HG02763 (cell line): ENCODE data around the gene ZNF865.
A peak's percentile ranks its signal among the peaks of the same experiment; 100 is the strongest.

ENCODE experiments used
- ATAC-seq: cut with Tn5 transposase; IDR thresholded peaks from one replicate; pipeline ENCODE4 v1.9.1; 2021; ENCODE audit warnings: mild to moderate bottlenecking, moderate library complexity; ENCODE audit not compliant: unreplicated experiment

ZNF865 gene

GRCh38 chr19:55603581-55604292 is 1.7 kb upstream of the ZNF865 start:
- no peak for ATAC-seq

DNA sequence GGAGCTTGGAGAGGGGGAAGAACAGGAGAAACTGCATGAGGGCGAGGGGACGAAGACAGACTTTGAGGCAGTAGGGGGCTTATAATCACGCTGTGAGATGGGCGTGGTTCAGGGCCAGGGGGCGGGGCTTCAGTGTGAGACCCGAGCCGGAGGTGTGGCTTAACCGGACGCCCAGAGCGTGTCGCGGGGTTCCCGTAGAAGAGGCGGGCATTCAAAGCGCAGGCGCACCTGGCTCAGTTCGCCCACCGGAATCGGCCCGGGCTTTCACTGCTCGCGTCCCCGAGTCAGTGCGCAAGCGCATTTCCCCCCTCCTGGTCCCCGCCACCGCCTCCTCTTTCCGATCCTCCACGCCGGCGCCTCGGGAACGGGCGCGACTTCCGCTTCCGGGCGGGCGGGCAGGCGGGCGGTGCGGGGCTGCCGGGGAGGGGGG is 225 bp upstream of the ZNF865 start:
- ATAC-seq, result peak; percentile 72

DNA sequence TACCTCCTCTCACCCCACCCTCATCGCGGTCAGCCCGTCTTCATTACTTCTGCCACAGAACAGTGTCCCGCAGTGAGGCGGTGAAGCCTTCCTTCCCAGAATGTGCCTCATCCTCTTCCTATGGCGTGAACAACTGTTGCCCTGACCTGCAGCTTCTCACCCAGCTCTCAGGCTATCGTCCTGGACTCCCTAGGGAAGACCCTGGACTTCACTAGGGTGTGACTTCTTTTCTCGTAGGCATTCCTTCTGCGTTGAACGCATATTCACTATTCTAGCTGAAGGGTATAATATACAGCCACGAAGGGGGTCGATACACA is 982 bp downstream of the ZNF865 start:
- no peak for ATAC-seq

GRCh38 chr19:55606817-55607216 is 1.4 kb downstream of the ZNF865 start:
- ATAC-seq, result no peak

DNA sequence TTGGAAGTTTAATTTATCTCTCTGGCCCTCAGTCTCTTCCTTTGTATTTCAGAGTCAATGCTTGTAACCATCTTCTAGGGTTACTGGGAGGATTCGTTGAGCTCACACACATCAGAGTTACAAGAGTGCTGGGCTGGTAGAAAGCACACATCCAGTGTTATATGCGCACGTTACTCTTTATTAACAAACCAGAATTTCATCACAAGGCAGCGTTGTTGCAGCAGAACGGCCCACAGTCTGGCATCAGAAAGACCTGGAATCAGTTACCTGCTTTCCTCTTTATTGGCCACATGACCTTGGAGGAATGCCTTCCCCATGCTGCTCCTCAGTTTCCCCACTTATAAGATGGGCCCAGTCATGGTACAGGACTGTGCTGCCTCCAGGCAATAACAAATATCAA is 3.9 kb downstream of the ZNF865 start:
- ATAC-seq, result no peak

GRCh38 chr19:55611300-55611982 is 6.0 kb downstream of the ZNF865 start:
- no peak for ATAC-seq

DNA sequence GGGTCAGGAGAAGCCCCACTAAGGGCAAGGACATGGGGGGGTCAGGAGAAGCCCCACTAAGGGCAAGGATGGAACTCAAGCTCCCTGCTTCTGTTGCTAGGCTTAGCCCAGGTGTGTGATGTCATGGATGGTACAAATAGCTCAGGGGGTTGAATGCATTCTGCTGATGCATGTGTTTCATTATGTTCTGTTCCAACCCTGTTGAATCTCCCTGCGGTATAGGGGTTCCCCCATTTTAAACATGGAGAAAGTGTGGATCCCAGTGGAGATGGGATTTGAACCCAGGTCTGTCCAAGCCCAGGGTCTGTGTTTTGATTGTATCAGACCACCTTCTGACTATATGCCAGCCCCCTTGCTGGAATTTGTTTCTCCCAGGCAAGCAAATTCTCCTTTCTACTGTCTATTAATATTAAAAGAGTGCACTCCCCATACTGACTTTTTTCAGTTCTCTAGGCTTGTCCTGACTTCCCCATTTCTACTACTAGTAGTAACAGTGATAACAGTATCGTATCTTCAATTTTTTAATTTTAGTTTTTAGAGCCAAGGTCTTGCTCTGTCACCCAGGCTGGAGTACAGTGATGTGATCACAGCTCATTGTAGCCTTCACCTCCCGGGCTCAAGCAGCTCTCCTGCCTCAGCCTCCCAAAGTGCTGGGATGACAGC is 6.7 kb downstream of the ZNF865 start:
- ATAC-seq, result no peak

DNA sequence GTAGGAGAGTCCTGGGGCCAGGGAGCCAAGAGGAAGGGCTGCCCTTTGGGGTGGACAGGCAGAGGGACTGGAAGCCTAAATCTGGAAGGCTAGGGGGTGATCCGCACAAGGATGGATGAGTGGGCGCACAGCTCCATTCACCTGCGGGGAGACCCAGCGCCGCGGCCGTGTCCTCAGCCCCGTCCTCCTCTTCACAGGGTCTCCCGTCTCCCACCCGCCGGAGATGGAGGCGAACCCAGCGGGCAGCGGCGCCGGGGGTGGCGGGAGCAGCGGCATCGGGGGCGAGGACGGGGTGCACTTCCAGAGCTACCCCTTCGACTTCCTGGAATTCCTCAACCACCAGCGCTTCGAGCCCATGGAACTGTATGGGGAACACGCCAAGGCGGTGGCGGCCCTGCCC is 7.9 kb downstream of the ZNF865 start:
- ATAC-seq, result no peak

GRCh38 chr19:55613930-55614710 is 8.7 kb downstream of the ZNF865 start:
- no peak for ATAC-seq

GRCh38 chr19:55614711-55615542 is 9.5 kb downstream of the ZNF865 start:
- no peak for ATAC-seq

GRCh38 chr19:55615543-55616394 is 10.3 kb downstream of the ZNF865 start:
- no peak for ATAC-seq

GRCh38 chr19:55616395-55616875 is 11.0 kb downstream of the ZNF865 start:
- no peak for ATAC-seq

DNA sequence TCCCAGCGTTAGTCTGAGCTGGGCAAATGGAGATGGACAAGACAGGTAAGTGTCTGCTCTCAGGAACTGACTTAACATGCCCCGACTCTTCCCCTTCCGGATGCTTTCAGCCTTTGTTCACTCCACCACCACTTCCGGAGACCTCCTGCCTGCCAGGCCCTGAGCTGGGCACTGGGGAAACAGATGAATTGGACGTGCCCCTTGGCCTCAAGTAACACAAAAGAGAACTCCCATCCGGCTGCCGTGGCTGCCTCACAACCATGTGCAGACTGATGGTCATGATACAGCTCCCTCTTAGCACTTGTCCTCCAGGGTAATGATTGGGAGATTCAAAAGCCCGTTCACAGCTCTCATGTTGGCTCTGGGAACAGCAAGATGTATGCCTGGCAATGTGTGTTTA is 12.0 kb downstream of the ZNF865 start:
- no peak for ATAC-seq

DNA sequence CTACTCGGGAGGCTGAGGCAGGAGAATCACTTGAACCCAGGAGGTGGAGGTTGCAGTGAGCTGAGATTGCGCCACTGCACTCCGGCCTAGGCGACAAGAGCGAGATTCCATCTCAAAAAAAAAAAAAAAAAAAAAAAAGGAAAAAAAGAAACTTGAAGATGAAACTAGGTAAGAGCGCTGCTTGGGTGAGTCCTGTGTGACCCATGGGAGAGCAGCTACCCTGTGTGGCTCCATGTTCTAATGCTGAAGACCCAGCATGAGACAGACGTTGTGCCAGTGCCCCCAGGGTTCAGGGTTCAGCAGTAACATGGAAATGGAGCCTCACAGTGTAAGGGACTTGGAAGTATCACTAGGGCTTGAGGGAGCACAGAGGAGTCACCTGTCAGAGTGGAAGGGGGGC is 13.0 kb downstream of the ZNF865 start:
- ATAC-seq, result no peak

- no peak for ATAC-seq
These were observed 13.8 kb downstream of the ZNF865 start for GRCh38 chr19:55619286-55619685.

GRCh38 chr19:55620410-55621204 is 15.2 kb downstream of the ZNF865 start:
- no peak for ATAC-seq

GRCh38 chr19:55621205-55621672 is 15.8 kb downstream of the ZNF865 start:
- ATAC-seq, result no peak

DNA sequence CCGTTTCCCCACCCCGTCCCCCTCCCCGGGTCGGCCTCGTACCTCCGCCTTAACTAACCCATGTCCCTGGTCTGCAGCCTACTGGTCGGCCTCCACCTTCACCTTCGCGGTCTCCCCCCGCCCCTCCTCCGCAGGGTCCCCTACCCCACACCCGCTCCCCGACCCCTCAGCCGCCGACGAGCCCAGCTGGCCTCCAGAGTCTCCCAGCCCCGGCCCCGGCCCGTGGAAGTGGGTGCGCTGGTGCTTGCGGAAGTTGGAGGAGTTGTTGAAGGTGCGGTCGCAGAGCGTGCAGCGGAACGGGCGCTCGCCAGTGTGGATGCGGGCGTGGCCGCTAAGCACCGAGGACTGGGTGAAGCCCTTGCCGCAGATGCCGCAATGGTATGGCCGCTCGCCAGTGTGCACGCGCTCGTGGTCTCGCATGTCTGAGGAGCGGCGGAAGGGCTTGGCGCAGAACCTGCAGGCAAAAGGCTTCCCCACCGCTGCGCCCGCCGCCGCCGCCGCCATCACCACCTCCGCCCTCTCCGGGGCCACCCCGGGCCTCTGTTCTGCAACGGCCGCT is 16.3 kb downstream of the ZNF865 start:
- ATAC-seq, result no peak
